HepG2 (cell line): ENCODE measurements around the gene PPP3CB. TPM values are rescaled to one million over a fixed set of nuclear protein-coding genes. Genes with fewer than 3 reads are reported as not detected.

Experiments used
- ATF1 ChIP-seq: IDR thresholded peaks from 2 replicates; pipeline ENCODE4 v1.6.1; 2016; ENCODE audit warnings: mild to moderate bottlenecking, control low read depth
- ETV6 ChIP-seq: sonication (generic); formaldehyde crosslinking; conservative IDR thresholded peaks from 2 replicates; pipeline ENCODE4 v1.4.0; 2020; ENCODE audit warnings: missing genetic modification reagents
- MATR3 ChIP-seq: sonication (generic); formaldehyde crosslinking; IDR thresholded peaks from 2 replicates; pipeline ENCODE4 v1.4.0; 2020; ENCODE audit warnings: missing genetic modification reagents
- PAX8 ChIP-seq: sonication (generic); formaldehyde crosslinking; IDR thresholded peaks from 2 replicates; pipeline ENCODE4 v1.8.0; 2022; ENCODE audit warnings: mild to moderate bottlenecking, missing genetic modification reagents, borderline replicate concordance
- RFXANK ChIP-seq: IDR thresholded peaks from 2 replicates; pipeline ENCODE4 v1.6.1; 2016
- SMAD9 ChIP-seq: sonication (generic); formaldehyde crosslinking; IDR thresholded peaks from 2 replicates; pipeline ENCODE4 v1.5.1; 2020; ENCODE audit warnings: mild to moderate bottlenecking, missing genetic modification reagents
- TAF1 ChIP-seq: sonication (generic); formaldehyde crosslinking; IDR thresholded peaks from 2 replicates; pipeline ENCODE4 v1.4.0; 2020; ENCODE audit warnings: missing genetic modification reagents
- TFDP2 ChIP-seq: sonication (generic); formaldehyde crosslinking; IDR thresholded peaks from 2 replicates; pipeline ENCODE4 v1.4.0; 2020; ENCODE audit warnings: missing genetic modification reagents
- TSC22D2 ChIP-seq: sonication (generic); formaldehyde crosslinking; IDR thresholded peaks from 2 replicates; pipeline ENCODE4 v1.5.1; 2020; ENCODE audit warnings: missing genetic modification reagents, mild to moderate bottlenecking, borderline replicate concordance
- ZMYM3 ChIP-seq: sonication (generic); formaldehyde crosslinking; IDR thresholded peaks from 2 replicates; pipeline ENCODE4 v1.5.1; 2020; ENCODE audit warnings: mild to moderate bottlenecking, missing genetic modification reagents
- ZNF660 ChIP-seq: sonication (generic); formaldehyde crosslinking; IDR thresholded peaks from 2 replicates; pipeline ENCODE4 v1.5.1; 2020; ENCODE audit warnings: mild to moderate bottlenecking, low read depth, missing genetic modification reagents, borderline replicate concordance
- ZNF709 ChIP-seq: sonication (generic); formaldehyde crosslinking; IDR thresholded peaks from 2 replicates; pipeline ENCODE4 v1.5.0; 2020; ENCODE audit warnings: mild to moderate bottlenecking, missing genetic modification reagents
- ZNF713 ChIP-seq: sonication (generic); formaldehyde crosslinking; IDR thresholded peaks from 2 replicates; pipeline ENCODE4 v1.4.0; 2020; ENCODE audit warnings: mild to moderate bottlenecking, missing genetic modification reagents
- ZNF781 ChIP-seq: sonication (generic); formaldehyde crosslinking; IDR thresholded peaks from 2 replicates; pipeline ENCODE4 v1.5.1; 2020; ENCODE audit warnings: borderline replicate concordance, mild to moderate bottlenecking, missing genetic modification reagents; ENCODE audit errors: not compliant biosample characterization
- ZNF839 ChIP-seq: sonication (generic); formaldehyde crosslinking; IDR thresholded peaks from 2 replicates; pipeline ENCODE4 v1.4.0; 2020; ENCODE audit warnings: missing genetic modification reagents, mild to moderate bottlenecking, borderline replicate concordance
- polyA plus RNA-seq, 8 experiments: library from polyadenylated mRNA; depleted of rRNA in 3 of 8; stranded (reverse) in 7 of 8; unstranded in 1 of 8; fragments of >200 nt; fragmentation: Illumina TruSeq in 4 of 8; extraction: Trizol in 4 of 8; gene quantifications; 2 replicates each; pipeline versions ENCODE4 v1.2.1 to v1.2.3, GENCODE V29; 2011 to 2016; ENCODE audit warnings: low read depth in 4 of 8, missing spikeins in 1 of 8, mixed read lengths in 1 of 8; ENCODE audit not compliant: insufficient read depth in 1 of 8
- total RNA-seq, 5 experiments: library from RNA; depleted of rRNA; stranded (reverse); fragments of >200 nt; fragmentation: Illumina TruSeq; extraction: Trizol; gene quantifications; 2 replicates each; pipeline ENCODE4 v1.2.3, GENCODE V29; 2016; ENCODE audit warnings: low read depth in 1 of 5
- TF ChIP-seq, protein P1 (sequence below): sonication (generic); formaldehyde crosslinking; IDR thresholded peaks from 2 replicates; pipeline ENCODE4 v1.4.0; 2020; ENCODE audit warnings: mild to moderate bottlenecking, missing genetic modification reagents
- TF ChIP-seq, protein P2 (sequence below): sonication (generic); formaldehyde crosslinking; IDR thresholded peaks from 2 replicates; pipeline ENCODE4 v1.4.0; 2020; ENCODE audit warnings: mild to moderate bottlenecking, missing genetic modification reagents
- TF ChIP-seq, protein P3 (sequence below): sonication (generic); formaldehyde crosslinking; IDR thresholded peaks from 2 replicates; pipeline ENCODE4 v1.9.0; 2021; ENCODE audit warnings: missing genetic modification reagents, mild to moderate bottlenecking, borderline replicate concordance

The PPP3CB gene
- total and polyA plus RNA-seq, 2 of the 13 experiments (the other 11 are each of a cell fraction or from before 2014, with no cell fraction given) = 8.7 to 11.4 TPM

GRCh38 chr10:73413528-73414229 is 82.1 kb downstream of the PPP3CB start, which contains the start of gene ANXA7 (continued):
- TF ChIP-seq ZNF660 (CRISPR knock-in tag) (no peak), ZNF781 (CRISPR knock-in tag) (peak; percentile 41), ETV6 (CRISPR knock-in tag) (peak; percentile 62), ZMYM3 (CRISPR knock-in tag) (0 out of 2 replicates have a peak, but pooled peaks have one; percentile 40), ZNF713 (CRISPR knock-in tag) (no peak), MATR3 (no peak), ZNF709 (0 out of 2 replicates have a peak, but pooled peaks have one; percentile 41), ATF1 (CRISPR knock-in tag) (no peak), RFXANK (CRISPR knock-in tag) (no peak), SMAD9 (no peak), ZNF839 (CRISPR knock-in tag) (peak; percentile 88; the same call in 1 of the 2 replicates), TFDP2 (CRISPR knock-in tag) (peak; percentile 51; the same call in 1 of the 2 replicates), PAX8 (0 out of 2 replicates have a peak, but pooled peaks have one; percentile 29), TSC22D2 (CRISPR knock-in tag) (no peak), TAF1 (CRISPR knock-in tag) (peak; percentile 90)
- TF ChIP-seq, protein P1, sequence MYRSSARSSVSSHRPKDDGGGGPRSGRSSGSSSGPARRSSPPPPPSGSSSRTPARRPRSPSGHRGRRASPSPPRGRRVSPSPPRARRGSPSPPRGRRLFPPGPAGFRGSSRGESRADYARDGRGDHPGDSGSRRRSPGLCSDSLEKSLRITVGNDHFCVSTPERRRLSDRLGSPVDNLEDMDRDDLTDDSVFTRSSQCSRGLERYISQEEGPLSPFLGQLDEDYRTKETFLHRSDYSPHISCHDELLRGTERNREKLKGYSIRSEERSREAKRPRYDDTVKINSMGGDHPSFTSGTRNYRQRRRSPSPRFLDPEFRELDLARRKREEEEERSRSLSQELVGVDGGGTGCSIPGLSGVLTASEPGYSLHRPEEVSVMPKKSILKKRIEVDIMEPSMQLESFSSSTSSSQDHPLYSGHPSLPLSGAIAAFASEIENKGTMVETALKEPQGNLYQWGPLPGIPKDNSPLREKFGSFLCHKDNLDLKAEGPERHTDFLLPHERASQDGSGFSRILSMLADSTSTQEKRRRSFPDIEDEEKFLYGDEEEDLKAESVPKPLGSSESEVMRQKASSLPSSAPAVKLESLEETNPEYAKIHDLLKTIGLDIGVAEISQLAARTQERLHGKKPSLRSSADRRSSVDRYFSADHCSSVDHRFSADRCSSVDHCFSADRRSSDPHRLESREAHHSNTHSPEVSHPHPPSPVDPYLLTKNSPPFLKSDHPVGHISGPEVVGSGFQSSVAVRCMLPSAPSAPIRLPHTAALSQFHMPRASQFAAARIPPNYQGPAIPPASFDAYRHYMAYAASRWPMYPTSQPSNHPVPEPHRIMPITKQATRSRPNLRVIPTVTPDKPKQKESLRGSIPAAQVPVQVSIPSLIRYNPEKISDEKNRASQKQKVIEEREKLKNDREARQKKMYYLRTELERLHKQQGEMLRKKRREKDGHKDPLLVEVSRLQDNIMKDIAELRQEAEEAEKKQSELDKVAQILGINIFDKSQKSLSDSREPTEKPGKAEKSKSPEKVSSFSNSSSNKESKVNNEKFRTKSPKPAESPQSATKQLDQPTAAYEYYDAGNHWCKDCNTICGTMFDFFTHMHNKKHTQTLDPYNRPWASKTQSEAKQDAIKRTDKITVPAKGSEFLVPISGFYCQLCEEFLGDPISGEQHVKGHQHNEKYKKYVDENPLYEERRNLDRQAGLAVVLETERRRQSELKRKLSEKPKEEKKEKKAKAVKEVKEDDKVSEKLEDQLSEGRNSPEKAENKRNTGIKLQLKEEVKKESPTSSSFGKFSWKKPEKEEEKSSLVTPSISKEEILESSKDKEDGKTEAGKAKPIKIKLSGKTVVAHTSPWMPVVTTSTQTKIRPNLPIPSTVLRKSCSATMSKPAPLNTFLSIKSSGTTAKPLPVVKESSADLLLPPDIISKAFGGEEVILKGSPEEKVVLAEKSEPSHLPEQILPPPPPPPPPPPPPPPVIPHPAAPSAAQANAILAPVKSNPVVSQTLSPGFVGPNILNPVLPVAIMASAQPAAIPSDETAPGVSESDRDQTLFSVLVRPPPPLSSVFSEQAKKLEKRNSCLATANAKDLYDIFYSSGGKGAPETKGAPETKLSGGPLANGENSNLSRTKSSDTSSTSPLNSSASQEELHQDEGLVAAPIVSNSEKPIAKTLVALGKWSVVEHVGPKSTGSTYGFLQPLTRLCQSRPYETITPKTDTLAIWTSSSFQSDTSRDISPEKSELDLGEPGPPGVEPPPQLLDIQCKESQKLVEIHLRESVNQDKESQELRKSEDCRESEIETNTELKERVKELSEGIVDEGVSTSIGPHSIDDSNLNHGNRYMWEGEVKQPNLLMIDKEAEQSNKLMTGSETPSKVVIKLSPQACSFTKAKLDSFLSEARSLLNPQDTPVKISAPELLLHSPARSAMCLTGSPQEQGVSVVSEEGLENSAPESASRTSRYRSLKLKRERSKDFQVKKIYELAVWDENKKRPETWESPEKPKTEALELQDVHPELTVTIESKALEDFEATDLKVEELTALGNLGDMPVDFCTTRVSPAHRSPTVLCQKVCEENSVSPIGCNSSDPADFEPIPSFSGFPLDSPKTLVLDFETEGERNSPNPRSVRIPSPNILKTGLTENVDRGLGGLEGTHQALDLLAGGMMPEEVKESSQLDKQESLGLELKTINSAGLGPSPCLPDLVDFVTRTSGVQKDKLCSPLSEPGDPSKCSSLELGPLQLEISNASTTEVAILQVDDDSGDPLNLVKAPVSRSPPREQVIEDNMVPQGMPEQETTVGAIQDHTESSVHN (CRISPR knock-in tag) = no peak
- TF ChIP-seq, protein P2, sequence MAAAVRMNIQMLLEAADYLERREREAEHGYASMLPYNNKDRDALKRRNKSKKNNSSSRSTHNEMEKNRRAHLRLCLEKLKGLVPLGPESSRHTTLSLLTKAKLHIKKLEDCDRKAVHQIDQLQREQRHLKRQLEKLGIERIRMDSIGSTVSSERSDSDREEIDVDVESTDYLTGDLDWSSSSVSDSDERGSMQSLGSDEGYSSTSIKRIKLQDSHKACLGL (CRISPR knock-in tag) = peak; percentile 94
- TF ChIP-seq, protein P3, sequence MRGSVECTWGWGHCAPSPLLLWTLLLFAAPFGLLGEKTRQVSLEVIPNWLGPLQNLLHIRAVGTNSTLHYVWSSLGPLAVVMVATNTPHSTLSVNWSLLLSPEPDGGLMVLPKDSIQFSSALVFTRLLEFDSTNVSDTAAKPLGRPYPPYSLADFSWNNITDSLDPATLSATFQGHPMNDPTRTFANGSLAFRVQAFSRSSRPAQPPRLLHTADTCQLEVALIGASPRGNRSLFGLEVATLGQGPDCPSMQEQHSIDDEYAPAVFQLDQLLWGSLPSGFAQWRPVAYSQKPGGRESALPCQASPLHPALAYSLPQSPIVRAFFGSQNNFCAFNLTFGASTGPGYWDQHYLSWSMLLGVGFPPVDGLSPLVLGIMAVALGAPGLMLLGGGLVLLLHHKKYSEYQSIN (CRISPR knock-in tag) = no peak
